ENCODE measurements around the gene TMPRSS12.
A peak's percentile ranks its signal among the peaks of the same experiment; 100 is the strongest.
"Not testable (repeated sequence)": the region's sequence is repeated elsewhere in the genome, so short reads cannot be mapped to it uniquely, and the experiment has no call there.

TMPRSS12 gene

DNA sequence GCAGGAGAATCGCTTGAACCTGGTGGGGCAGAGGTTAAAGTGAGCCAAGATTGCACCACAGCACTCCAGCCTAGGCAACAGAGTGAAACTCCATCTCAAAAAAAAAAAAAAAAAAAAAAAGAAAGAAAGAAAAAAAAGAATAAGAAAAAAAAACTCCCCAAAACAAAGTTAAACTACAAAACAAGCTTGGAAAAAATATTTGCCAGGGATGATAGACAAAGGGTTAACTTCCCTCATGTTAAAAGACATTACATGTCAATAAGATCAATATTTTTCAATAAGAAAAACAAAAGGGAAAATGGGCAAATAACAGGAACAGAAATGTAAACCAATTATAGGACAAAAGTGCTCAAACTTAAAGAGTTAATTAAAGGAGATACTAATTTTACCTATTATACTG is 83.2 kb downstream of the TMPRSS12 start:
- H3K36me3 ChIP-seq (ENCODE audit: control insufficient read depth in 2 of 2, insufficient read depth in 2 of 2, low read length in 2 of 2): peaks cover 3 to 8% of the 10 kb centered on the region in 2 donors
- H3K4me3 ChIP-seq (ENCODE audit: low read length in 2 of 2): peak overlapping the region; percentile 89 to 97
- H3K4me1 ChIP-seq (ENCODE audit: control insufficient read depth, insufficient read depth, low read length): peaks cover 22% of the 10 kb centered on the region
- H3K27me3 ChIP-seq (ENCODE audit: control insufficient read depth in 1 of 2, insufficient read depth in 2 of 2, low read length in 2 of 2): no peaks in the 10 kb centered on the region
- H3K27ac ChIP-seq (ENCODE audit: low read length): peak overlapping the region; percentile 79
- H3K9ac ChIP-seq (ENCODE audit: low read length in 2 of 2): peak overlapping the region; percentile 72 to 78
- H3K9me3 ChIP-seq (ENCODE audit: control insufficient read depth in 2 of 2, low read length in 2 of 2): no peaks in the 10 kb centered on the region

DNA sequence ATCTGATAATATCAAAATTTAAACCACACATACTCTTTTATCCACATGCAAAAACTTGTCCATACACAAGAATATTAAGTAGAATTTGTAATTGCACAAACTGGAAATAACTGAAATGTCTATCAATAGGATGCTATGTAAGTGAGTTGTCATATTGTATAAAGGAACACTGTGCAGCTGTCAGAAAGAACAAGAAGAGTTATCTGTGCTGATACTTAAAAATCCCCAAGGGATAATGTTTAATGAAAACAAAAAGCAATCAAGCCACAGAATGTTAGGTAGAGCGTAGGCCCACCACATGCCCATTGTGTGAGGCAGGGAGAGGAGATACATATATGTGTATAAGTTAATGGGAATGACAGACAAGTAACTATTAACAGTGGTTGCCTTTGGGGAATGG is 83.7 kb downstream of the TMPRSS12 start:
- Histone ChIP-seq H3K36me3 (ENCODE audit: control insufficient read depth in 2 of 2, insufficient read depth in 2 of 2, low read length in 2 of 2) (peaks cover 3 to 8% of the 10 kb centered on the region in 2 donors), H3K9ac (ENCODE audit: low read length in 2 of 2) (peak overlapping the region; percentile 72 to 78), H3K4me1 (ENCODE audit: control insufficient read depth, insufficient read depth, low read length) (peaks cover 22% of the 10 kb centered on the region), H3K4me3 (ENCODE audit: low read length in 2 of 2) (peak overlapping the region; percentile 89 to 97), H3K27ac (ENCODE audit: low read length) (peak overlapping the region; percentile 7), H3K27me3 (ENCODE audit: control insufficient read depth in 1 of 2, insufficient read depth in 2 of 2, low read length in 2 of 2) (no peaks in the 10 kb centered on the region), H3K9me3 (ENCODE audit: control insufficient read depth in 2 of 2, low read length in 2 of 2) (no peaks in the 10 kb centered on the region)

DNA sequence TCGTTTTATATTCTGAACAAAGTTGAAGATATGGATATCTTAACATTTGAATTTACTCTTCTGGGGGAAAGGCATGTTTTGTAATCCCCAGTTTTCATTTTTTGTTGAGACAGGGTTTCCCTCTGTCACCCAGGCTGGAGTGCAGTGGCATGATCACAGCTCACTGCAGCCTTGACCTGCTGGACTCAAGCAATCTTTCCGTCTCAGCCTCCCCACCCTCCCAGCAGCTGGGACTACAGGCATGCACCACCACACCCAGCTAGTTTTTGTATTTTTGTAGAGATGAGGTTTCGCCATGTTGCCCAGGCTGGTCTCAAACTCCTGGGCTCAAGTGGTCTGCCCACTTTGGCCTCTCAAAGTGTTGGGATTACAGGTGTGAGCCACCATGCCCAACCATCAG is 84.2 kb downstream of the TMPRSS12 start:
- not testable (repeated sequence) for H3K9me3 ChIP-seq (ENCODE audit: control insufficient read depth in 2 of 2, low read length in 2 of 2); H3K27me3 ChIP-seq (ENCODE audit: control insufficient read depth in 1 of 2, insufficient read depth in 2 of 2, low read length in 2 of 2); H3K36me3 ChIP-seq (ENCODE audit: control insufficient read depth in 2 of 2, insufficient read depth in 2 of 2, low read length in 2 of 2); H3K27ac ChIP-seq (ENCODE audit: low read length)
- H3K9ac ChIP-seq (ENCODE audit: low read length in 2 of 2): peak overlapping the region in 1 of 2 donors; percentile 72
- peaks cover 22% of the 10 kb centered on the region for H3K4me1 ChIP-seq (ENCODE audit: control insufficient read depth, insufficient read depth, low read length)
- H3K4me3 ChIP-seq (ENCODE audit: low read length in 2 of 2): peak overlapping the region; percentile 89 to 97

DNA sequence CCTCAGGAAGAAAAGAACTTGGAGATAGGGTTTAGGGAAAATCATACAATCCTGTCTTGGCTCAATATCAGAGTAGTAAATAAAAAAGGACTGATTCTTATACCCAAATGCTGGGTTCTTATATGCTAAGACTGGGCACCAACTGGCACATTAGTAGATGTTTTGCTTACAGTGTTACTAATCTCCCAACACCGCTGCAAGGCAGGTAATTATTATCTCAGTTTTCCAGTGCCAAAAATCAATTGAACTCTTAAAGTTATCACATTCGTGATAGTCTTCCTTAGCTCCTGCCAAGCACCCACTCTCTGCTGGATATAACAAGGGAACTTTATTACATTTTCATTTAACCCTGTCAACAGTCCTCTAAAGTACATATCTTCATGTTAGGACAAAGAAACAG is 84.6 kb downstream of the TMPRSS12 start:
- H3K36me3 ChIP-seq (ENCODE audit: control insufficient read depth in 2 of 2, insufficient read depth in 2 of 2, low read length in 2 of 2): peaks cover 3 to 8% of the 10 kb centered on the region in 2 donors
- peak overlapping the region in 1 of 2 donors; percentile 72 for H3K9ac ChIP-seq (ENCODE audit: low read length in 2 of 2)
- H3K27ac ChIP-seq (ENCODE audit: low read length): no peak overlapping the region
- H3K9me3 ChIP-seq (ENCODE audit: control insufficient read depth in 2 of 2, low read length in 2 of 2): no peaks in the 10 kb centered on the region
- H3K4me1 ChIP-seq (ENCODE audit: control insufficient read depth, insufficient read depth, low read length): peaks cover 20% of the 10 kb centered on the region
- H3K27me3 ChIP-seq (ENCODE audit: control insufficient read depth in 1 of 2, insufficient read depth in 2 of 2, low read length in 2 of 2): no peaks in the 10 kb centered on the region
- H3K4me3 ChIP-seq (ENCODE audit: low read length in 2 of 2): peak overlapping the region; percentile 89 to 97

DNA sequence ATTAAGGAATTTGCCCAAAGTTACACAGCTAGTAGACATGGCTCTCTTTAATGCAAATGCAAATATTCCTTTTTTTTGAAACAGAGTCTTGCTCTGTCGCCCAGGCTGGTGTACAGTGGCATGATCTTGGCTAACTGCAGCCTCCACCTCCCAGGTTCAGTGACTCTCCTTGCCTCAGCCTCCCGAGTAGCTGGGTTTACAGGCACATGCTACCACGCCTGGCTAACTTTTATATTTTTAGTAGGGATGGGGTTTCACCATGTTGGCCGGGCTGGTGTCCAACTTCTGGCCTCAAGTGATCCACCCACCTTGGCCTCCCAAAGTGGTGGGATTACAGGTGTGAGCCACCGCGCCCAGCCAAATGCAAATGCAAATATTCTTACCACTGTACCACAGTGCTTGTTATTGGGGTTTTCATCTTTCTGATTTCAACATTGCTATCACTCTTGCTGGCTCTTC is 85.1 kb downstream of the TMPRSS12 start:
- peak overlapping the region; percentile 20 for H3K27ac ChIP-seq (ENCODE audit: low read length)
- peaks cover 3 to 8% of the 10 kb centered on the region in 2 donors for H3K36me3 ChIP-seq (ENCODE audit: control insufficient read depth in 2 of 2, insufficient read depth in 2 of 2, low read length in 2 of 2)
- H3K9me3 ChIP-seq (ENCODE audit: control insufficient read depth in 2 of 2, low read length in 2 of 2): no peaks in the 10 kb centered on the region
- H3K4me3 ChIP-seq (ENCODE audit: low read length in 2 of 2): peak overlapping the region; percentile 89 to 97
- H3K27me3 ChIP-seq (ENCODE audit: control insufficient read depth in 1 of 2, insufficient read depth in 2 of 2, low read length in 2 of 2): no peaks in the 10 kb centered on the region
- H3K4me1 ChIP-seq (ENCODE audit: control insufficient read depth, insufficient read depth, low read length): peaks cover 17% of the 10 kb centered on the region
- H3K9ac ChIP-seq (ENCODE audit: low read length in 2 of 2): peak overlapping the region in 1 of 2 donors; percentile 72

DNA sequence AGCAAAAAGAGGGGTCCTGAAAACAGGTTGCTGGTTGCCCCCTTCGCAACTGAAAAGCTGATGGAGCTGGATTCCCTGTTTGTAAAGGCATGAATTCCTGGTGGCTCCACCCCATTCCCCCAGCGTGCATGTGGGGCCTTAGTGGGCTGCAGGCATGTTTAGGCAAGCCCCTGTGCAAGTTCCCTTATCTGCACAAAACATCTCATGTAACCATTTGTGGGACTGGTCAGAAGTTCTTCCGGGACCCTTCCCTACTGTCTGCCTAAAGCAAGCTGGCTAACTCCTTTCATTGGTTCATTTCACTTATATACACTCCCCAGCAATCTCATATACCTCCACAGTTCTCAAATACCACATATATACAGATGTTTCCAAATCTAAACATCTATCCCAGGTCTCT is 85.7 kb downstream of the TMPRSS12 start:
- peaks cover 3 to 9% of the 10 kb centered on the region in 2 donors for H3K36me3 ChIP-seq (ENCODE audit: control insufficient read depth in 2 of 2, insufficient read depth in 2 of 2, low read length in 2 of 2)
- H3K27ac ChIP-seq (ENCODE audit: low read length): peak overlapping the region; percentile 20
- H3K27me3 ChIP-seq (ENCODE audit: control insufficient read depth in 1 of 2, insufficient read depth in 2 of 2, low read length in 2 of 2): no peaks in the 10 kb centered on the region
- H3K4me3 ChIP-seq (ENCODE audit: low read length in 2 of 2): peak overlapping the region; percentile 89 to 97
- peak overlapping the region in 1 of 2 donors; percentile 48 for H3K9ac ChIP-seq (ENCODE audit: low read length in 2 of 2)
- H3K9me3 ChIP-seq (ENCODE audit: control insufficient read depth in 2 of 2, low read length in 2 of 2): no peaks in the 10 kb centered on the region
- H3K4me1 ChIP-seq (ENCODE audit: control insufficient read depth, insufficient read depth, low read length): peaks cover 16% of the 10 kb centered on the region

DNA sequence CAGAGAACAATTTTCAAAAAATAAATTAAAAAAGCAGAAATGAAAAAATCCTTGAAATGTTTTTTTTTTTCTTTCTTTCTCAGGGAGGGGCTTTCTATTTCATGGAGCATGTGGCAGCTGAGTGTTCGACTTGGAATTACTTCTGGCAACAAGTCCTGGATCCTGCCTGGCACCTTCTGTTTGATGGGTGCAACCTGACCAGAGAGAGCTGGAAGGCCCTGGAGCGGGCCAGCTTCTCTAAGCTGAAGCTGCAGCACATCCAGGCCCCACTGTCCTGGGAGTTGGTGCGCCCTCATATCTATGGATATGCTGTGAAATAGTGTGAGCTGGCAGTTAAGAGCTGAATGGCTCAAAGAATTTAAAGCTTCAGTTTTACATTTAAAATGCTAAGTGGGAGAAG is 87.1 kb downstream of the TMPRSS12 start:
- peaks cover 12% of the 10 kb centered on the region for H3K4me1 ChIP-seq (ENCODE audit: control insufficient read depth, insufficient read depth, low read length)
- no peak overlapping the region for H3K27ac ChIP-seq (ENCODE audit: low read length)

DNA sequence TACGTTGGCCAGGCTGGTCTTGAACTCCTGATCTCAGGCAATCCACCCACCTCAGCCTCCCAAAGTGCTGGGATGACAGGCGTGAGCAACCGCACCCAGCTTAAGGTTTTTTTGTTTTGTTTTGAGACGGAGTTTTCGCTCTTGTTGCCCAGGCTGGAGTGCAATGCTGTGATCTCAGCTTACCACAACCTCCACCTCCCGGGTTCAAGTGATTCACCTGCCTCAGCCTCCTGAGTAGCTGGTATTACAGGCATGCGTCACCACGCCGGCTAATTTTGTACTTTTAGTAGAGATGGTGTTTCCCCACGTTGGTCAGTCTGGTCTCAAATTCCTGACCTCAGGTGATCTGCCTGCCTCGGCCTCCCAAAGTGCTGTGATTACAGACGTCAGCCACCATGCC is 87.8 kb downstream of the TMPRSS12 start:
- Histone ChIP-seq H3K4me1 (ENCODE audit: control insufficient read depth, insufficient read depth, low read length) (peaks cover 12% of the 10 kb centered on the region), H3K36me3 (ENCODE audit: control insufficient read depth in 2 of 2, insufficient read depth in 2 of 2, low read length in 2 of 2) (peaks cover 3 to 16% of the 10 kb centered on the region in 2 donors)
- not testable (repeated sequence) for H3K27me3 ChIP-seq (ENCODE audit: control insufficient read depth in 1 of 2, insufficient read depth in 2 of 2, low read length in 2 of 2); H3K9ac ChIP-seq (ENCODE audit: low read length in 2 of 2); H3K9me3 ChIP-seq (ENCODE audit: control insufficient read depth in 2 of 2, low read length in 2 of 2); H3K27ac ChIP-seq (ENCODE audit: low read length); H3K4me3 ChIP-seq (ENCODE audit: low read length in 2 of 2)

More for the DNA sequence above, 87.1 kb downstream of the TMPRSS12 start:
- no peaks in the 10 kb centered on the region for H3K27me3 ChIP-seq (ENCODE audit: control insufficient read depth in 1 of 2, insufficient read depth in 2 of 2, low read length in 2 of 2)
- H3K4me3 ChIP-seq (ENCODE audit: low read length in 2 of 2): no peak overlapping the region
- peaks cover 3 to 16% of the 10 kb centered on the region in 2 donors for H3K36me3 ChIP-seq (ENCODE audit: control insufficient read depth in 2 of 2, insufficient read depth in 2 of 2, low read length in 2 of 2)
- H3K9me3 ChIP-seq (ENCODE audit: control insufficient read depth in 2 of 2, low read length in 2 of 2): no peaks in the 10 kb centered on the region
- H3K9ac ChIP-seq (ENCODE audit: low read length in 2 of 2): no peak overlapping the region

DNA sequence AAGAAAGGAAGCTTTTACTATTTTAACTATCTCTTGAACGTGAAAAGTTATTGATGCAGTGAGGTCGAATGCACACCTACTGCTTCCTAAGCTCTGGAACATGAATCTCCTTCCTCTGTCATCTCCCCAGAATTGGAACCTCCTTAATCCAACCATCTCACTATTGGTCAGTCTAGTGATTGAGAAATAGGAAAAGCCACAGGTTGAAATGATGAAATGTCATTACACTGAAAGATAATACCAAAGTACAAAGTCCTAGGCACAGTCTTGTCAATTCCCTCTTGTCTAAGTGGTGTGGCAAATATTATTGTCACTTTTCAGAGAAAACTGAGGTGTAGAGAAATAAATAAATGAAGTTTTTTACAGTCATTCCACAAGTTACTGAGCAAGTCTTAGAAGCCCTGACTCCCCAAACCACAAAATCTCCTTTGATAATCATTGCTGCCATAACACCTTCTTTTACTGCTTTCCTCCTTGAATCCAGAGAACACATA is 90.1 kb downstream of the TMPRSS12 start:
- peaks cover 0 to 3% of the 10 kb centered on the region in 2 donors for H3K9me3 ChIP-seq (ENCODE audit: control insufficient read depth in 2 of 2, low read length in 2 of 2)
- no peak overlapping the region for H3K4me3 ChIP-seq (ENCODE audit: low read length in 2 of 2)
- H3K4me1 ChIP-seq (ENCODE audit: control insufficient read depth, insufficient read depth, low read length): peaks cover 12% of the 10 kb centered on the region
- H3K27ac ChIP-seq (ENCODE audit: low read length): no peak overlapping the region
- H3K27me3 ChIP-seq (ENCODE audit: control insufficient read depth in 1 of 2, insufficient read depth in 2 of 2, low read length in 2 of 2): no peaks in the 10 kb centered on the region
- H3K36me3 ChIP-seq (ENCODE audit: control insufficient read depth in 2 of 2, insufficient read depth in 2 of 2, low read length in 2 of 2): peaks cover 3 to 16% of the 10 kb centered on the region in 2 donors
- no peak overlapping the region for H3K9ac ChIP-seq (ENCODE audit: low read length in 2 of 2)

DNA sequence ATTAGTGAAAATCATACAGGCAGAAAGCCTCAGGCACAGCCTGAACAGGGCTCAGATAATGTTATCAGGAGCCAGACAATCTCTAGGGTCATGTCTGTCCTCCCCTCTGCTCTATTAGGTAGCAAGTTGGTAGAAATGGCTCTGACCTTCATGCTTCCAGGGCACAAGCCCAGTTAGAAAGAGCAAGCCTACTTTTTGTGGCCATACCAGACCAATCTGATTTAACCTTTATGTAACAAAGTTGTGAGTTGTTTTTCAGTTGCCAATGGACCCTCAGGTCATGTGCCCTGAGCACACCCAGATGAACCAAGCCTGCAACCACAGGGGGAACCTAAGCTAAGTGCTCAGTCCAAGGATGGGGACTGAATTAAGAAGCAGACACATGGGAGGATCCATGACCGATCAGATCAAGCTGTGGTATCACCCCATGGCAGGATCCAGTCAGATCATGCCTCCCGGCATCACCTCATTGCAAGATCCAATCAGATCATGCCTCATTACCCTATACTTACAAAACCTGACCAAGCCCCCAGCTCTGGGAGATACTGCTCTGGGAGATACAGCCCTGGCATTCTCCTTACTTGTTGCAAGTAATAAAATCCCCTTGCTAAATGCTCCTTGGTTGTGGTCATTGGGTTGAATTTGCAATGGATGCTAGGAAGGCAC is 90.9 kb downstream of the TMPRSS12 start:
- no peak overlapping the region for H3K9ac ChIP-seq (ENCODE audit: low read length in 2 of 2)

DNA sequence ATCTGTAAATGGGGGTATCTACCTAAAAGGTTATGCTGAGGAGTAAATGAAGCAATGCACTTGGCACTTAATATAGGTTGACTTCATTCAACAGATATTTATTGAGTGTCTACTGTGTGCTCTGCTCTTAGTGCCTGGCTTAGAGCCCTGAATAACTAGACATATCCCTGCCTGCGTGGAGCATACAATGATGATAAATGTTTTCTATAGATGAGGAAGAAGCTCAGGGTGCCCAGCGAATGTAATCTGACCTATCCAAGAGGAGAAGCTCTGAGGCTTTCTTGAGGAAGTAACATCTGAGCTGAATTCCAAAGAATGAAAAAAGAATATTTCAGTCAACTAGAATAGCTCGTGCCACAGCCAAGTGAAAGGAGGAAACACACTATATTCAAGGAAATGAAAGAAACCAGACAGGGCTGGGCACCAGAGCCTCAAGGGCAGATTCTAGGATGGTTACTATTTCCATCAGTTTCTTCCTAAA is 91.7 kb downstream of the TMPRSS12 start:
- no peaks in the 10 kb centered on the region for H3K27me3 ChIP-seq (ENCODE audit: control insufficient read depth in 1 of 2, insufficient read depth in 2 of 2, low read length in 2 of 2)
- H3K9me3 ChIP-seq (ENCODE audit: control insufficient read depth in 2 of 2, low read length in 2 of 2): peaks cover 0 to 3% of the 10 kb centered on the region in 2 donors
- no peak overlapping the region for H3K4me3 ChIP-seq (ENCODE audit: low read length in 2 of 2)
- peak overlapping the region; percentile 26 for H3K27ac ChIP-seq (ENCODE audit: low read length)
- no peak overlapping the region for H3K9ac ChIP-seq (ENCODE audit: low read length in 2 of 2)
- no peaks in the 10 kb centered on the region for H3K4me1 ChIP-seq (ENCODE audit: control insufficient read depth, insufficient read depth, low read length)
- peaks cover 3 to 12% of the 10 kb centered on the region in 2 donors for H3K36me3 ChIP-seq (ENCODE audit: control insufficient read depth in 2 of 2, insufficient read depth in 2 of 2, low read length in 2 of 2)

More for the DNA sequence above, 90.9 kb downstream of the TMPRSS12 start:
- Histone ChIP-seq H3K27me3 (ENCODE audit: control insufficient read depth in 1 of 2, insufficient read depth in 2 of 2, low read length in 2 of 2) (no peaks in the 10 kb centered on the region), H3K4me1 (ENCODE audit: control insufficient read depth, insufficient read depth, low read length) (peaks cover 5% of the 10 kb centered on the region), H3K9me3 (ENCODE audit: control insufficient read depth in 2 of 2, low read length in 2 of 2) (peaks cover 0 to 3% of the 10 kb centered on the region in 2 donors), H3K4me3 (ENCODE audit: low read length in 2 of 2) (no peak overlapping the region), H3K36me3 (ENCODE audit: control insufficient read depth in 2 of 2, insufficient read depth in 2 of 2, low read length in 2 of 2) (peaks cover 3 to 16% of the 10 kb centered on the region in 2 donors), H3K27ac (ENCODE audit: low read length) (no peak overlapping the region)
